ENCODE results near the gene USP7. TPM values are rescaled to one million over a fixed set of nuclear protein-coding genes. Genes with fewer than 3 reads are reported as not detected.

The USP7 gene
- total and polyA plus RNA-seq, 3 experiments from 2014 or later, result 12.6 to 192 (median 189) TPM

GRCh38 chr16:8869212-8869987, 94.3 kb downstream of the USP7 start:
- Histone ChIP-seq H3K4me3 (ENCODE audit: low read length) (peak overlapping the region; percentile 53), H3K36me3 (ENCODE audit: insufficient read depth, low read length) (no peaks in the 10 kb centered on the region), H3K27ac (ENCODE audit: low read depth, low read length) (peak overlapping the region; percentile 44), H3K9me3 (ENCODE audit: low read length) (no peaks in the 10 kb centered on the region), H3K27me3 (ENCODE audit: insufficient read depth, low read length, poor library complexity, severe bottlenecking) (no peaks in the 10 kb centered on the region), H3K4me1 (ENCODE audit: insufficient read depth, low read length) (peaks cover 25% of the 10 kb centered on the region)
- Mint-ChIP-seq H3K27me3 (no peaks in the 10 kb centered on the region), H3K27ac (peak overlapping the region; percentile 7 to 96 (median 58)), H3K4me1 (peaks cover 41 to 56% (median 44%) of the 10 kb centered on the region in 3 donors), H3K36me3 (peaks cover 0 to 13% (median 0%) of the 10 kb centered on the region in 3 donors), H3K9me3 (no peaks in the 10 kb centered on the region), H3K4me3 (peak overlapping the region; percentile 84 to 95 (median 89))
- no peak for DNase-seq
- ChIA-PET POLR2A (interaction anchor here (0.9 to 2.4 kb wide), 9 partner anchors 14 to 225 kb away, joined by 3 to 17 read pairs (median 3); partner anchors contain the start of genes ABAT, HAPSTR1, PMM2 and TMEM186), CTCF (interaction anchor here (0.9 to 4.8 kb wide), 5 partner anchors 10 to 140 kb away, joined by 3 to 51 read pairs (median 4); partner anchors contain the start of gene LITAFD)

DNA sequence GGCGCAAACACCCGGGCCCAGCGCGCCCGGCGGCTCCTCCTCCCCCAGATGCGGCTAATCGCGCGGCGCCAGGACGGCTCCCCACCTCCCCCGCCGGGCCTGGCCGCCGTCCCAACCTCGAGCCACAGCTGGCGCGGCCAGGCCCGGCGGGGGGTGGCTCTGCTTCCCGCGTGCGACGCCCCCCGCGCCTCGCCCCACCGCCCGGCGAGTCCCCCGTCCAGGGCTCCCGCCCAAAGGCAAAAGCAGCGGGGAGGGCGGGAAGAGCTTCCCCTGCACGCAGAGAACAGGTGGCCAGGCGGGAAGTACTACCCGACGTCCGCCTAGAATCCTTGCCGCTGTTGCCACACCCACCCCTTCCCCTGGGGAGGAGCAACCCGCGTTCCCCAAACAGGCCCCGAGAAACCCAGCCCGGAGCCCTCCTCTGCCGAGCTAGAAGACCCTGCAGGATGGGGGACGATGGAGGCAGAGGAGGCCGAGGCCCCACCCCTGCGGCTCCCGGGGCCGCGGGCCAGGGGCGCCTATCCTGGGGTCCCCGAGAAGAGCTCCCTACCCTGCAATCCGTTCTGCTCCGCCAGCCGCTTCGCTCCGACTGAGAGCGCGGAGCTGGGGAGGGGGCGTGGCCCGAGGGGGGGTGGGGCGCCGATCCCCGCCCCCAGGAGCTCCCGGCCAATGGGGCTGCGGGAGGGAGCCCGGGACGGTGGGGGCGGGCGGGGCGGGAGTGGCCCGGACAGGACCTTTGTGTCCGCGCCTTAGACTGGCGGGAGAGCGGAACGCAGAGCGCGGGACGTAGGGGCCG, 95.1 kb downstream of the USP7 start, which contains the start of gene CARHSP1:
Gene CARHSP1 (minus strand): TSS at position 591 of the 796 bp plus-strand sequence. CDS start 9,678 bp downstream, outside the sequence.
- ChIA-PET CTCF (interaction anchor here (0.9 to 4.8 kb wide), 5 partner anchors 9 to 140 kb away, joined by 3 to 51 read pairs (median 4); partner anchors contain the start of gene LITAFD), POLR2A (interaction anchor here (0.8 to 2.4 kb wide), 11 partner anchors 12 to 225 kb away, joined by 3 to 17 read pairs (median 3); partner anchors contain the start of genes ABAT, HAPSTR1, PMM2 and TMEM186)
- Histone ChIP-seq H3K27ac (ENCODE audit: low read depth, low read length) (peak within 1 kb of the TSS; percentile 68), H3K9me3 (ENCODE audit: low read length) (no peaks in the 10 kb centered on the region), H3K4me3 (ENCODE audit: low read length) (peak within 1 kb of the TSS; percentile 77), H3K4me1 (ENCODE audit: insufficient read depth, low read length) (peaks cover 30% of the 10 kb centered on the region), H3K27me3 (ENCODE audit: insufficient read depth, low read length, poor library complexity, severe bottlenecking) (no peaks in the 10 kb centered on the region), H3K36me3 (ENCODE audit: insufficient read depth, low read length) (peaks cover 5% of the 10 kb centered on the region)
- Mint-ChIP-seq H3K4me1 (peaks cover 45 to 58% (median 47%) of the 10 kb centered on the region in 3 donors), H3K9me3 (no peaks in the 10 kb centered on the region), H3K36me3 (peaks cover 0 to 15% (median 0%) of the 10 kb centered on the region in 3 donors), H3K27ac (peak within 1 kb of the TSS; percentile 63 to 96 (median 88)), H3K27me3 (no peaks in the 10 kb centered on the region), H3K4me3 (peak within 1 kb of the TSS; percentile 84 to 97 (median 95))
- peak; percentile 70 to 81 (median 80) for DNase-seq

DNA sequence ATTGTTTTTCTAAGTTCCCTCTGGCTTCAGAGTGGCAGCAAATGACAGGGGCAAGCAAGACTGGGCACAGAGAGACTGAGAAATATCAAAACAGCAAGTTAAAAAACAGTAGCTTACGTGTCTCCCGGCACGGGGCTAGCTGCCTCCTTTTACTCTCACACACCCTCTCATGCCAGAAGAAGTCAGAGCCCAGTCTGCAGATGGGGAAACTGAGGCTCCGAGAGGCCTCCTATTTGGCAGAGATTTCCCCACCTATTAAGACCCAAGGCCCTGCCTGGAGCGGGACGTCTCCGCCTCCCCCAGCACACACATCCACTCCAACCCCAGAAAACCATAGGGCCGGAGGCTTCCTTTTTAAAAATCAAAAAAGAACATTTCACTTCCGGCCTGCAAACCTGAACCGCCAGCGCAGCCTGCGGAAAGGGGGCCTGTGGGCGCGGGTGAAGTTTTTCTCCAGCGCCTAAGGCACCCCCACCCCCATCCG, 95.7 kb downstream of the USP7 start:
- H3K27me3 Mint-ChIP-seq, result no peaks in the 10 kb centered on the region
- H3K9me3 ChIP-seq (ENCODE audit: low read length), result no peaks in the 10 kb centered on the region
- H3K9me3 Mint-ChIP-seq, result no peaks in the 10 kb centered on the region
- CTCF ChIA-PET, result interaction anchor here (1.3 to 4.8 kb wide), 4 partner anchors 8 to 141 kb away, joined by 3 to 51 read pairs (median 5); partner anchors contain the start of gene LITAFD
- POLR2A ChIA-PET, result interaction anchor here (0.8 to 2.4 kb wide), 5 partner anchors 12 to 224 kb away, joined by 3 to 17 read pairs (median 9); partner anchors contain the start of genes HAPSTR1, PMM2 and TMEM186
- H3K27me3 ChIP-seq (ENCODE audit: insufficient read depth, low read length, poor library complexity, severe bottlenecking), result no peaks in the 10 kb centered on the region
- H3K36me3 ChIP-seq (ENCODE audit: insufficient read depth, low read length), result peaks cover 5% of the 10 kb centered on the region
- peak overlapping the region; percentile 68 for H3K27ac ChIP-seq (ENCODE audit: low read depth, low read length)
- H3K27ac Mint-ChIP-seq, result peak overlapping the region; percentile 63 to 95 (median 88)
- H3K4me1 Mint-ChIP-seq, result peaks cover 44 to 57% (median 47%) of the 10 kb centered on the region in 3 donors
- DNase-seq, result peak in 4 of 5 donors; percentile 60 to 81 (median 70)
- H3K4me3 ChIP-seq (ENCODE audit: low read length), result peak overlapping the region; percentile 77
- peaks cover 0 to 15% (median 0%) of the 10 kb centered on the region in 3 donors for H3K36me3 Mint-ChIP-seq
- peaks cover 30% of the 10 kb centered on the region for H3K4me1 ChIP-seq (ENCODE audit: insufficient read depth, low read length)
- H3K4me3 Mint-ChIP-seq, result peak overlapping the region; percentile 84 to 97 (median 95)

DNA sequence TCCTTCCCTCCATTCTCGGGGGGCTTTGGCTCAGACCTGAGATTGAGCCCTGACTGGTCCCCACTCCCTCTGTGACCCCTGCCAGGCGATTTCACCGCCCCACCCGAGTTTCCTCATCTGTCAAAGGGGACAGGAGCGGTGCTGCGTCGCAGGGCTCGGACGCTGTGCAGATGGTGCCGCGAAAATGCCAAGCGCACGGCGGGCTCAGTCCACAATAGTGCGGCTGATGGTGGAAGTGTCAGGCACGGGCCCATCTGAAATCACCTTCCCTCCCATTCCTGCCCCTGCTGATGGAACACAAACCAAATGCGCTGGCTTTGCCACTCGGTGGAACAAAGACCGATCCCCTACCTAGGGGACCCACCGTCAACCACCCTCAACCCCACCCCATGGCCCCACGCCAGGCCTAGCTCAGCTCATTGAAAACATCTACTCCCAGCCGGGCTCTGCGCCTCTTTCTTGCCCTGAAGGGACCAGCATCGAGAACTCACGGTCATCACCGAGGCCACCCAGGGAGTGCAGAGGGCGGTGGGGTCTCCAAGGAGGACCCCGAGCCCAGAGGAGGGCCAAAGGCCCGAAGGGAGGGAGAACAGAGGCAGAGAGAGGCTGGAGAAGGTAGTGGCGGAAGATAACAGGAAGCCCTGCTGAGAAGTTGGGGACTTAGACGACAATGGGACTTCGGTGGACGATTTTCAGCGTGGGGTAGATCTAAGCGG, 96.3 kb downstream of the USP7 start:
- no peaks in the 10 kb centered on the region for H3K9me3 Mint-ChIP-seq
- H3K4me3 ChIP-seq (ENCODE audit: low read length), result peak overlapping the region; percentile 77
- H3K4me1 ChIP-seq (ENCODE audit: insufficient read depth, low read length), result peaks cover 30% of the 10 kb centered on the region
- no peaks in the 10 kb centered on the region for H3K27me3 ChIP-seq (ENCODE audit: insufficient read depth, low read length, poor library complexity, severe bottlenecking)
- H3K27me3 Mint-ChIP-seq, result no peaks in the 10 kb centered on the region
- peaks cover 47 to 62% (median 48%) of the 10 kb centered on the region in 3 donors for H3K4me1 Mint-ChIP-seq
- peak overlapping the region; percentile 63 to 96 (median 90) for H3K27ac Mint-ChIP-seq
- CTCF ChIA-PET, result interaction anchor here (1.6 to 4.8 kb wide), 3 partner anchors 8 to 142 kb away, joined by 4 to 51 read pairs (median 6); partner anchors contain the start of gene LITAFD
- H3K36me3 ChIP-seq (ENCODE audit: insufficient read depth, low read length), result peaks cover 5% of the 10 kb centered on the region
- POLR2A ChIA-PET, result interaction anchor here (1.7 to 2.4 kb wide), 2 partner anchors 70 to 94 kb away, joined by 9 to 17 read pairs; partner anchors contain the start of genes PMM2 and TMEM186
- H3K9me3 ChIP-seq (ENCODE audit: low read length), result no peaks in the 10 kb centered on the region
- H3K36me3 Mint-ChIP-seq, result peaks cover 0 to 15% (median 0%) of the 10 kb centered on the region in 3 donors
- peak overlapping the region; percentile 68 for H3K27ac ChIP-seq (ENCODE audit: low read depth, low read length)
- H3K4me3 Mint-ChIP-seq, result peak overlapping the region; percentile 84 to 97 (median 95)
- DNase-seq, result peak in 1 of 5 donors; percentile 43

DNA sequence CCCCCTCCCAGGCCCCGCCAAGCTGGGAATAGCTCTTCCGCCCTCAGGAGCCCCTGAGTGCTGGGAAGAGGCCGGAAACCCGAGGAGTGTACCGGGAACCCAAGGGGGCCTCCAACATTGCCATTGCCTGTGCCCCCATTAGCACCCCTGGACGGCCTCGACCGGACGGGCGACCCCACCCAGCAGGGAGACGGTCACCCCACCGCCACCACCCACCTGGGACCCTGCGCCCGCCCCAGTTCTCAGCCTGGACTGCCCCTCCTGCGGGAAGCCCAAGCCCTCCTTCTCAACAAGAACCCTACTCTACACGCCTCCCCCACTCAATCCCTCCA, 96.9 kb downstream of the USP7 start:
- H3K27me3 Mint-ChIP-seq, result no peaks in the 10 kb centered on the region
- H3K4me3 Mint-ChIP-seq, result peak overlapping the region; percentile 84 to 97 (median 95)
- H3K9me3 Mint-ChIP-seq, result no peaks in the 10 kb centered on the region
- Histone ChIP-seq H3K36me3 (ENCODE audit: insufficient read depth, low read length) (peaks cover 5% of the 10 kb centered on the region), H3K4me1 (ENCODE audit: insufficient read depth, low read length) (peaks cover 30% of the 10 kb centered on the region), H3K9me3 (ENCODE audit: low read length) (no peaks in the 10 kb centered on the region), H3K27ac (ENCODE audit: low read depth, low read length) (peak overlapping the region; percentile 68), H3K4me3 (ENCODE audit: low read length) (peak overlapping the region; percentile 77), H3K27me3 (ENCODE audit: insufficient read depth, low read length, poor library complexity, severe bottlenecking) (no peaks in the 10 kb centered on the region)
- DNase-seq, result no peak
- H3K36me3 Mint-ChIP-seq, result peaks cover 0 to 15% (median 0%) of the 10 kb centered on the region in 3 donors
- peaks cover 51 to 66% (median 51%) of the 10 kb centered on the region in 3 donors for H3K4me1 Mint-ChIP-seq
- peak overlapping the region; percentile 19 to 96 (median 90) for H3K27ac Mint-ChIP-seq
- ChIA-PET CTCF (interaction anchor here (2.4 to 4.8 kb wide), 2 partner anchors 13 to 142 kb away, joined by 6 to 51 read pairs; partner anchors contain the start of gene LITAFD), POLR2A (interaction anchor here (2.4 kb wide), 1 partner anchor 70 kb away, joined by 17 read pairs; the partner anchor contains the start of genes PMM2 and TMEM186)

DNA sequence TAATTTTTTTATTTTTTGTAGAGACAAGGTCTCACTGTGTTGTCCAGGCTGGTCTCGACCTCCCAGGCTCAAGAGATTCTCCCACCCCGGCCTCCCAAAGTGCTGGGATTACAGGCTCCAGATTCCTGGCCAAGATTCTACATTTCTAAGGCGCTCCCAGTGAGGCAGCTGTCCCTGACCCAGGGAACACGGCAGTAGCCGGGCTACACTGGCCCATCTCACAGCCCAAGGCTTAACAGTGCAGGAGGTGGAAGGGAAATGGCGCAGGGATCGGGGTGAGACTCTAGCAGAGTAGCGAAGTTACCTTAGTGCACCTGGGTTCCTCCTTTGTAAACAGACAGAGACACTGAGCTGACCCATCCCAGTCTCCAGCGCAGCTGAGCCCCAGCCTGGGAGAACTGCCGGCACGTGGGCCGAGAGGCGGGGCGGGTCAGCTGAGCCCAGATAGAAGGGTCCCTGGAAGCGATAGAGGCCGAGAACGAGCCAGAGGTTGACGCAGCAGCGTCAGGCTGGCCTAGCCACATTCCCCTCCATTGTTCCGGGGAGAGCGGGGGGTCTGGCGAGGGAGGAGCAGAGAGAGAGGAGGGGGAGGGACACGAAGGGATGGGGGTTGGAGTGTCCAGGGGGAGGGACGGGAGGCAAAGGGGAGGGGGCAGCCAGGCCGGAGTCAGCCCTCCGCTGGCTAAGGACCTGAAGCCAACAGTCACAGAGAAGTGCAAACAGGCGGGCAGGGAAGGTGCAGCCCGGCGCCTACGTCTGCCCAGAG, 97.4 kb downstream of the USP7 start:
- no peak for DNase-seq
- H3K9me3 Mint-ChIP-seq, result no peaks in the 10 kb centered on the region
- CTCF ChIA-PET, result interaction anchor here (0.8 to 1.3 kb wide), 2 partner anchors 13 to 299 kb away, joined by 3 to 5 read pairs; no protein-coding TSS in a partner anchor
- POLR2A ChIA-PET, result interaction anchor here (1.3 kb wide), 1 partner anchor 225 kb away, joined by 4 read pairs; the partner anchor contains the start of gene HAPSTR1
- Histone ChIP-seq H3K27ac (ENCODE audit: low read depth, low read length) (no peak overlapping the region), H3K27me3 (ENCODE audit: insufficient read depth, low read length, poor library complexity, severe bottlenecking) (no peaks in the 10 kb centered on the region), H3K9me3 (ENCODE audit: low read length) (no peaks in the 10 kb centered on the region), H3K4me3 (ENCODE audit: low read length) (no peak overlapping the region), H3K36me3 (ENCODE audit: insufficient read depth, low read length) (peaks cover 5% of the 10 kb centered on the region), H3K4me1 (ENCODE audit: insufficient read depth, low read length) (peaks cover 30% of the 10 kb centered on the region)
- H3K4me1 Mint-ChIP-seq, result peaks cover 51 to 67% (median 51%) of the 10 kb centered on the region in 3 donors
- no peaks in the 10 kb centered on the region for H3K27me3 Mint-ChIP-seq
- H3K27ac Mint-ChIP-seq, result peak overlapping the region in 7 of 8 donors; percentile 34 to 89 (median 45)
- peak overlapping the region; percentile 32 to 88 (median 65) for H3K4me3 Mint-ChIP-seq
- peaks cover 0 to 15% (median 0%) of the 10 kb centered on the region in 3 donors for H3K36me3 Mint-ChIP-seq

All from CD8-positive, alpha-beta memory T cell (primary cell).